ENCODE results near the gene NPC1. TPM values are rescaled to one million over a fixed set of nuclear protein-coding genes. Genes with fewer than 3 reads are reported as not detected.

Gene NPC1
- total RNA-seq, 4 donors from 2014 or later: 62.8 to 96.4 (median 77.3) TPM

- TF ChIP-seq POLR2A (IDR thresholded peaks at IDR 0.05) (no peak), EP300 (IDR thresholded peaks at IDR 0.05) (no peak), CTCF (IDR thresholded peaks at IDR 0.05) (no peak)
- no peaks in the 10 kb centered on the region for H3K27me3 ChIP-seq
- peaks cover 0 to 98% (median 8%) of the 10 kb centered on the region in 3 donors for H3K36me3 ChIP-seq
- WGBS, 2 donors: 80 to 86% methylated on average over 3 of the region's 3 CpGs
- H3K9me3 ChIP-seq: no peaks in the 10 kb centered on the region
- H3K27ac ChIP-seq: no peak overlapping the region
- no peak overlapping the region for H3K4me3 ChIP-seq
- no peaks in the 10 kb centered on the region for H3K4me1 ChIP-seq
- DNase-seq (ENCODE audit: low spot score in 2 of 2): no peak
These were observed 39.0 kb downstream of the NPC1 start for GRCh38 chr18:23547306-23547705.

- no peak for DNase-seq (ENCODE audit: low spot score in 2 of 2)
- Histone ChIP-seq H3K9me3 (no peaks in the 10 kb centered on the region), H3K4me1 (no peaks in the 10 kb centered on the region), H3K27ac (no peak overlapping the region), H3K27me3 (no peaks in the 10 kb centered on the region), H3K36me3 (peaks cover 0 to 97% (median 0%) of the 10 kb centered on the region in 3 donors), H3K4me3 (no peak overlapping the region)
- no peak for TF ChIP-seq EP300 (IDR thresholded peaks at IDR 0.05)
- TF ChIP-seq CTCF (IDR thresholded peaks at IDR 0.05): no peak
- TF ChIP-seq POLR2A (IDR thresholded peaks at IDR 0.05): no peak
- WGBS, 2 donors: 86% methylated on average over 13 of the region's 13 CpGs
These were observed 41.0 kb downstream of the NPC1 start for GRCh38 chr18:23545247-23545789.

GRCh38 chr18:23542461-23542860 lies 43.8 kb downstream of the NPC1 start:
- H3K36me3 ChIP-seq: peaks cover 4 to 99% (median 12%) of the 10 kb centered on the region in 3 donors
- H3K4me3 ChIP-seq: no peak overlapping the region
- H3K9me3 ChIP-seq: no peaks in the 10 kb centered on the region
- no peaks in the 10 kb centered on the region for H3K27me3 ChIP-seq
- WGBS, 2 donors: 64 to 86% methylated on average over 2 of the region's 2 CpGs
- no peak for TF ChIP-seq CTCF (IDR thresholded peaks at IDR 0.05)
- TF ChIP-seq EP300 (IDR thresholded peaks at IDR 0.05): no peak
- no peak for TF ChIP-seq POLR2A (IDR thresholded peaks at IDR 0.05)
- H3K27ac ChIP-seq: no peak overlapping the region
- no peak for DNase-seq (ENCODE audit: low spot score in 2 of 2)
- H3K4me1 ChIP-seq: no peaks in the 10 kb centered on the region

GRCh38 chr18:23541349-23542093 lies 44.8 kb downstream of the NPC1 start:
- Histone ChIP-seq H3K27ac (no peak overlapping the region), H3K36me3 (peaks cover 4 to 99% (median 12%) of the 10 kb centered on the region in 3 donors), H3K4me1 (no peaks in the 10 kb centered on the region), H3K9me3 (no peaks in the 10 kb centered on the region), H3K27me3 (no peaks in the 10 kb centered on the region), H3K4me3 (no peak overlapping the region)
- WGBS, 2 donors: 93 to 96% methylated on average over 9 of the region's 9 CpGs
- no peak for DNase-seq (ENCODE audit: low spot score in 2 of 2)
- no peak for TF ChIP-seq CTCF (IDR thresholded peaks at IDR 0.05)
- no peak for TF ChIP-seq POLR2A (IDR thresholded peaks at IDR 0.05)
- TF ChIP-seq EP300 (IDR thresholded peaks at IDR 0.05): no peak

DNA sequence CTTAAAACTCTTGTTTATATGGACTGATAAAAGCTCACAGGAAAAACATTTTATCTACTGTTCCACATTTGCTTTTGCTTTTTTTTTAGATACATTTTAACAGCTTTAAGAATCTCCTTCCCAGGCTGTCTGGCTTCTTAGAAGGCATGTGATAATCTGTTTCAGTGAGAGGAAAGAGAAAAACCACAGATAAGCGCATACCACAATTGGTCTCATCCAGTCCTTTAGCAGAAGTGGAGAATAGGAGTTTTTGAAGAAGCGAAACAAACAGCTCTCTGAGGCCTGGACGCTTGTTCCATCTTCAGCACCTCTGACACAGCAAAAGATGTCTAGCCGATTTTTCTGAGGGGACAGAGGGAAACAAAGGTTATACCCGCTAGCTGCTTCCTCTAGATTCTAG lies 45.4 kb downstream of the NPC1 start:
- no peak for DNase-seq (ENCODE audit: low spot score in 2 of 2)
- no peak overlapping the region for H3K27ac ChIP-seq
- H3K27me3 ChIP-seq: no peaks in the 10 kb centered on the region
- no peak for TF ChIP-seq CTCF (IDR thresholded peaks at IDR 0.05)
- TF ChIP-seq POLR2A (IDR thresholded peaks at IDR 0.05): no peak
- TF ChIP-seq EP300 (IDR thresholded peaks at IDR 0.05): no peak
- no peaks in the 10 kb centered on the region for H3K9me3 ChIP-seq
- no peak overlapping the region for H3K4me3 ChIP-seq
- H3K36me3 ChIP-seq: peaks cover 4 to 99% (median 12%) of the 10 kb centered on the region in 3 donors
- no peaks in the 10 kb centered on the region for H3K4me1 ChIP-seq
- WGBS, 2 donors: 71 to 81% methylated on average over 5 of the region's 5 CpGs
